HG03066 (cell line): Measurements from ENCODE around the gene CTSS.
"Not testable (repeated sequence)": the region's sequence is repeated elsewhere in the genome, so short reads cannot be mapped to it uniquely, and the experiment has no call there.

Source experiments
- ATAC-seq: cut with Tn5 transposase; IDR thresholded peaks from one replicate; pipeline ENCODE4 v1.9.1; 2021; ENCODE audit warnings: low read depth; ENCODE audit not compliant: unreplicated experiment

Gene CTSS

GRCh38 chr1:150765296-150765976 lies at the start of gene CTSS:
Gene CTSS, minus strand, starts transcription at chr1:150765778. Its CDS starts 1,015 bp downstream, at chr1:150764763.
- peak; percentile 96 for ATAC-seq

GRCh38 chr1:150813028-150813707 lies 47.6 kb upstream of the CTSS start:
- no peak for ATAC-seq

GRCh38 chr1:150810958-150811659 lies 45.5 kb upstream of the CTSS start:
- ATAC-seq: no peak

GRCh38 chr1:150809651-150810050 lies 44.1 kb upstream of the CTSS start:
- ATAC-seq: no peak

GRCh38 chr1:150808846-150809245 lies 43.3 kb upstream of the CTSS start:
- ATAC-seq: no peak

GRCh38 chr1:150808121-150808520 lies 42.5 kb upstream of the CTSS start, which contains the start of gene CTSK:
Gene CTSK, minus strand, starts transcription at chr1:150808260. Its CDS starts 1,455 bp downstream, at chr1:150806805.
- ATAC-seq: no peak

- no peak for ATAC-seq
Observed at GRCh38 chr1:150807249-150808023, 41.9 kb upstream of the CTSS start.

- no peak for ATAC-seq
Observed at GRCh38 chr1:150805899-150806298, 40.3 kb upstream of the CTSS start.

- ATAC-seq: no peak
Observed at GRCh38 chr1:150804671-150805070, 39.1 kb upstream of the CTSS start.

- ATAC-seq: no peak
Observed at GRCh38 chr1:150799089-150799488, 33.5 kb upstream of the CTSS start.

- ATAC-seq: no peak
Observed at GRCh38 chr1:150798525-150798924, 32.9 kb upstream of the CTSS start.

GRCh38 chr1:150796374-150796773 lies 30.8 kb upstream of the CTSS start:
- ATAC-seq: no peak

- ATAC-seq: not testable (repeated sequence)
Observed at GRCh38 chr1:150793778-150794177, 28.2 kb upstream of the CTSS start.

GRCh38 chr1:150793221-150793620 lies 27.6 kb upstream of the CTSS start:
- ATAC-seq: no peak

- ATAC-seq: no peak
Observed at GRCh38 chr1:150791585-150791984, 26.0 kb upstream of the CTSS start.

- no peak for ATAC-seq
Observed at GRCh38 chr1:150789396-150789795, 23.8 kb upstream of the CTSS start.

GRCh38 chr1:150788946-150789345 lies 23.4 kb upstream of the CTSS start:
- no peak for ATAC-seq

GRCh38 chr1:150787455-150787854 lies 21.9 kb upstream of the CTSS start:
- no peak for ATAC-seq

- ATAC-seq: no peak
Observed at GRCh38 chr1:150780510-150780909, 14.9 kb upstream of the CTSS start.

- no peak for ATAC-seq
Observed at GRCh38 chr1:150778409-150778808, 12.8 kb upstream of the CTSS start.

- no peak for ATAC-seq
Observed at GRCh38 chr1:150777544-150777943, 12.0 kb upstream of the CTSS start.
